NCI-H748 (cell line): Measurements from ENCODE around the gene FMNL2.
A peak's percentile ranks its signal among the peaks of the same experiment; 100 is the strongest.

Experiments used
- DNase-seq: peaks from one replicate; lab custom pipeline; 2025; ENCODE audit not compliant: unreplicated experiment; lab: John Stamatoyannopoulos, UW

FMNL2 gene

DNA sequence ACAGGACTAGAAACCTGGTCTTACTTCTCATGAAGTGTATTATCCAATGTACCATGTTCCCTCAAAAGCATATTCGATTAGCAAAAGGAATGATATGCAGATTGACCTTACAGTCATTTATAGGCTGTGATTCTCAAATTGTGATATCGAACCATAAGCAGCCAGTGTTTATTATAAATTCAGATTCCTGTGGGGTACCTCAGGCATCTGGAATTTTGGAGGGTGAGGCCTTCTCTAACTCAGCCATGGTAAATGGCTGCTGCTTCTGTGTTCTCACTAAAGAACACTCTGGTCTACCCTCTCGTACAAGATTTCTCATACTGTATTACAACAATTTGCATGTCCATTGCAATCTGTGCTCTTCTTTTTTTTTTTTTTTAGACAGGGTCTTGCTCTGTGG is 297.8 kb downstream of the FMNL2 start:
- no peak for DNase-seq

DNA sequence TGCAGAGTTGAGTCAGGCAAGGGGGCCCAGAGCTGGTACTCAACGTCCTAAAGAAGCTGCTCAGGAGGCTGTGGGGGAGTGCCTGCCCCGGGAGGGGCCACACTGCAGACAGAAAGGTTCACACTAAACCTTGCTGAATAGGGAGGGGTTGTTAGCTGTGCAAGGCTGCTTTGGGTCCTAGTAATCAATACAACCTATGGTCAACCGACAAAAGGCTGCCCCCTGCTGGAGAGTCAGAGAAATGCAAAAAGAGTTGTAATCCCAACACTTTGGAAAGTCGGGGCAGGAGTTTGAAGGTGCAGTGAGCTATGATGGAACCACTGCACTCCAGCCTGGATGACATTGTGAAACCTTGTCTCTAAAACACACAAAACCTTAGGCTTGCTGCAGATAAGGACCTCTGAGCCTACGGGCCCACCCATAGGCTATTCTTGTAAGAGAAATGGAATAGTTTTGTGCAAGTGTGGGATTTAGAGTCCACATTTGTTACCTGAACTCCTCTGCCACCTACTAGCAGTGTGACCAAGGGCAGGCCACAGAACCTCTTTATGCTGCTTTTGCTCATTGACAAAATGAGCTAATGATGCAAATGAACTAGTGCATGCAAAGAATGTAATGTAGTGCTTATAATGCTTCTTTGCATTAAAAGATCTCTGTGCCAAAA is 300.8 kb downstream of the FMNL2 start:
- peak; percentile 68 for DNase-seq

DNA sequence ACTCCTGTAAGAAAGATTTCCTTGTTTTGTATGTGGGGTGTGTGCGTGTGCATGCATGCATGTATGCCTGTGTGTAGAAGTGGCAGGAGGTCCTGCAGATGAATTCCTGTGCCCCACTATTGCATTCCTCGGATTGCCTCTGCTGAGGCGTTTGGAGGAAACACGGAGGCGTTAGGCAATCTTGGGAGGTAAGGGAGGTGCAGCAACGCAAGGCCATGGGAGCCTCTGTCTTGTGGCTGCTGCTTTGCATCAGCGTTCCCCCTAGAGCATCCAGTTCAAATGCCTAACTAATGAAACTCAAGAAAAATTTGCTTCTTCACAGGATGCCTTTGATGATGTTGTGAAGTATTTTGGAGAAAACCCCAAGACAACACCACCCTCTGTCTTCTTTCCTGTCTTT is 302.3 kb downstream of the FMNL2 start:
- no peak for DNase-seq

DNA sequence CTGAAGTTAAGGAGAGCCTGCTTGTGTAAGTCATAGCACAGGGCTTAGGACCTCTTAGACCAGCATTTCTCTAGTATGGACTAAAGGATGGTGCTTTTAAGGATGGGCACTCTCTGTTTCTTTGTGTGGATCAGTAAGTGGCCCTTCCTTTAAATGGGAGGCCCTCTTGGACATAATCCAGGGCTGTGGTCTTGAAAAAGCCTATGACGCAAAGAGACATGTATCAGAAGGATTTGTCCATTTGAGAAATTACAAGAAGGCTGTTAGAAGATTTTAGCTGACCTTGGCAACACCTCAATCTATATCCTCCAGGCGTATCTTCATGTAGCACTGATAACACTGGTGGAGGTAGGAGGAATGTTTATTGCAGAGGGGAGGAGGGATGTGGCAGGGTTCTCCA is 303.1 kb downstream of the FMNL2 start:
- DNase-seq = no peak

DNA sequence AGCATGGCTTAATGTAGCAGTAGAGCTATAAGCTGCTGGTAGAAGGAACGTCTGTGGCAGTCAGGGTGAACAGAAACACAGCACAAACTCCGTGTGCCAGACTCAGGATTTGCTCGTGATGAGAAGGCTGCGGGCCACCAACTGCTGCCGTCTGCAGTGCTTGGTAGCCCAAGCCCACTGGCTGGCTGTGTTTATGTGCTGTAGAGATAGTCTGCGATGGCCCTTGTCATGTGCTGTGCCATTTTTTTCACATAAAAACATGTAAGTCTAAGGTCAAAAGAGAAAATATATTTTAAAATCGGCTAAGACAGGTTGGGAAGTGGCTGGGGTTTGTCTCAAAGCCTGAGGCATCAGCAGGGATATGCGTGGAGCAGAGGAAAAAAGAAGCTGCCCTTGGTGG is 303.6 kb downstream of the FMNL2 start:
- DNase-seq = no peak

DNA sequence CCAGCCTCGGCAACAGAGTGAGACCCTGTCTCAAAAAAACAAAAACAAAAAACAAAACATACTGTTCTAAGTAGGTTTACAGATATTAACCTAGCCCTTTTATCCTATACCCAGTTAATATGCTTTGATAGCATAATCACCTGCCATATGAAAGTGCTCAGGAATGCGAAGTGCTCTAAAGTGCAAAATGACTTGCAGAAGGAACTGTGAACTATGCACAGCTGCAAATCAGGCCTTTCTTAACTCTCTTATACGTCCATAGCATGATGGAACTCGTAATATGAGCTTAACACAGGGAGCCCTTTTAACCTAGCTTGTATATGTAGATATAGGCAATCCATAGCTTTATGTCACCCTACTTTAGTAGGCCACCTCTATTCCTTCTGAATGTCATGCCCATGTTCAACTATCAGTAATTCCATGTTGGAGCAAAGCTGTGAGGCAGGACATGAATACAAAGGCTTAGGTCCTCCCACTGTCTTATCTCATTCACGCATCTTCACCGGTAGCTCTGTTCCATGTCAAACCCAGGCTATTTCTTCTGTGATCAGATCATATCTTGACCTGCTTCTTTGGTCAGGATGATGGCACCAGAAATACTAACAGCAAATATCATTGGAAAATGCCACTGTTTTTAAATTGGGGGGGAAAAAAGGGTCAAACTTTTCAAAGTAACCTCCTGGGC is 309.4 kb downstream of the FMNL2 start:
- no peak for DNase-seq

DNA sequence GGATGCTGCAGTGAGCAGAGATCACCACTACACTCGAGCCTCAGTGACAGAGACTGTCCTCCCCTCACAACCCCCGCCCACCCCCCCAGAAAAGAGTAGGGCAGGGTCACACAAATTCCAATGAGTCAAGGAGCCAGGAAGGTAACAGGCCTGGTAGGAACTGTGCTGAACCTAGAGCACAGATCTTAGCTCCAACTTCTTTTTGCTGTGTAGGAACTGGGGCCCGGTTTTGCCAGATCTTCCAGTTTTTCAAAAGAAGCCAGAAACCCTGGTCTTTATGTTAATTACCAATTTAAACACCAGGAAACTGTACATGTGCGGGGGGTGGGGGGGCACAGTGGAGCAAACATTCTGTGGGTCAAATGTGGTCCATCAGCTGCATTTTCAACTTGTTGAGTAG is 311.3 kb downstream of the FMNL2 start:
- DNase-seq = no peak

DNA sequence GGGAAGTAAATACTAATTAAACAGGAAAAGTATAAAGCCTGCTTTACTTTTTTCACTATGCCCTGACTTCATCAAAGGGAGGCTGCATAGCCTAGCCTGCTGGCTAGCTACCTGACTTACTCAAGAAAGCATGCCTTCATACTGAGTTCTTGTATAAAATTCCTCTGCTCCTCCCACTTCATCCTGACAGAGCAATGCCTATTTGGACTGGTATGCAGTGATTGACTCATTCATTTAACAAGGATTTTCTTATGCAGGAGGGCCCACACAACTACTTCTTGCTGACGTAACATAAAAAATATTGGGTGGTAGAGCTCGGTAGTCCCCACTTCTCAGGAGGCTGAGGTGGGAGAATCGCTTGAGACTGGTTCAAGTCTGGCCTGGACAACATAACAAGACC is 311.8 kb downstream of the FMNL2 start:
- DNase-seq = peak; percentile 5

DNA sequence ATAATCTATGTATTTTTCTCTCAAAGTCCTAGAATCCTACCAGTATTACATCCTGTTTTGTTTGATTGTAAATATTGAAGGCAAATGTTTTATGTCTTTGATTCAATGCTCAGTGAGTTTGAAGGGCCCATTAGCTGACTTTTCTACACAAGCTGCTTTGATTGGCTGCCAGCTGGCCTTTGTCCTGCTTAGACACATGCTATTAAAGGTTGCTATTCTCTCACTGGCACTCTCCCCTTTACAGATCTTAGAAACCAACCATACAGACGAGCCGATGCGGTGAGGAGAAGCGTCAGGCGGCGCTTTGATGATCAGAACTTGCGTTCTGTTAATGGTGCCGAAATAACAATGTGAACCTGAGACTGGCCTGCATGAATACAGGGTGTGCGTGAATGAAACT is 312.6 kb downstream of the FMNL2 start:
- DNase-seq = peak; percentile 60

DNA sequence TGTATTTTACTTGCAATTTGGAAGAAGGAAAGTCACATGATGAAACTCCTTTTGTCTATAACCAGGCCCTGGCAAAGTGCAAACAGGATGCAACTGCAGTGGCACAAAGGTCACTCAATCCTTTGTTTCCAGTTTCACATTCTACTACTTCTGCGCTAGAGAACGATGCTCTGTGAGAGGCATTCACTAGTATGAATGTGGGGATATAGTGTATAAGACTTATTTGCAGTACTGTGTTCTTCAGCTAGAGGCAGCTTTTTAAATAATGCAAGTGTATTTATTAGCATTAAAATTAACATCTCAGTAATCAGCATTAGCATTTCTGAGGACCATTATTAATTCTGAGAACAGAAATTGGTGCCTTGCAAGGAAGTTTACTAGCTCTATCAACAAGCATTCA is 313.4 kb downstream of the FMNL2 start:
- DNase-seq = peak; percentile 11

DNA sequence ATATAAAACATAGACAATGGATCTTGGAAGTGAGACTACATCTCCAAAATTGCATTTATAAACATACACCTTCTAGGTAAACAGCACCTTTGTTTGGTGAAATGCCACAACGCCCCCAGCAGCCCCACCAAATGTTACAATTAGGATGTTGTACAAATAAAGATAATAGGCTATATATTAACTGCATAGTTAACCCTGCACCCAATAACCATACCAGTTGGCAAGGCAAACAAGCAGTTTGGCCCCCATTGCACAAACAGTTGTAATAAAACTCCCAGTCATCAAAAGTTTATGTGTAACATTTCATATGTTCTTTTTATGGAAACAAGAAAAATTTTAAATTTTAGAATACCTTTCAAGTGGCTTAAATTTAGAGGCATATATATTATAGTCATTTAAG is 315.0 kb downstream of the FMNL2 start:
- DNase-seq = no peak

DNA sequence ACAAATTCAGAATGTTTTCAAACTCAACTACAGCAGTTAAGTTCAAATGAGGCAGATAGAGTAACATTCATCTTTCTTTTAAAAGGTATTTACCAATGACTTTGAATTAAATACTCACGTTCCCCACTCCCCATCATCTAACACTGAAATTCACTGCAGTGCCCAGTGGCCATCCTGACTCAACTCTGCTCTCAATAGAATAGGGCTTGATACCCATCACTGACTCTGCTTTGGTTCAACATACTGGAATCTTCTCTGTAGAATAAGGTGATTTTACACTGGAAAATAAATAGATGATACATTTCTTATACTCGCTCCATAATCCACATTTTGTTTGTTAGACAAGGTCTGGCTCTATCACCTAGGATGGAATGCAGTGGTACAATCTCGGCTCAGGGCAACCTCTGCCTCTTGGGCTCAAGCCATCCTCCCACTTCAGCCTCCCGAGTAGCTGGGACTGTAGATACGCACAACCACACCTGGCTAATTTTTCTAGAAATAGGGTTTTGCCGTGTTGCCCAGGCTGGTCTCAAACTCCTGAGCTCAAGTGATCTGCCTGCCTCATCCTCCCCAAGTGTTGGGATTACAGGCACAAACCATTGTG is 315.9 kb downstream of the FMNL2 start:
- DNase-seq = no peak

DNA sequence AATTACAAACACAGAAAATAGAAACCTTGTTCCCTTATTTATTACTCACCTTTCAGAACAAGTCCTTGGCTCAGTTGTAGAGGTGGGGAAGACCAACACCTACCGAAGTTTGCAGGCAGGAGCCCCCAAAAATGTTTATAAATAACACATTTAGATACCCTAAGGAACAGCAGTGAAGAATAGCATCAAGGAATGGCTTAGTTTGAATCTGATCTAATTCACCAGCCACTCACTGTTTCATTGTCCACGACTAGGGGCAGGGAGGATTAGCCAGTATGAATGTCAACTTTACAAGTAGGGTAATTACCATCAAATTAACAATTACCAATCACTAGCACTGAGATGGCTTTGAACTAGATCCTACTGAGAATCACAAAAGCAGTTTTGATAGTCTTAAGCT is 316.9 kb downstream of the FMNL2 start:
- DNase-seq = peak; percentile 10

DNA sequence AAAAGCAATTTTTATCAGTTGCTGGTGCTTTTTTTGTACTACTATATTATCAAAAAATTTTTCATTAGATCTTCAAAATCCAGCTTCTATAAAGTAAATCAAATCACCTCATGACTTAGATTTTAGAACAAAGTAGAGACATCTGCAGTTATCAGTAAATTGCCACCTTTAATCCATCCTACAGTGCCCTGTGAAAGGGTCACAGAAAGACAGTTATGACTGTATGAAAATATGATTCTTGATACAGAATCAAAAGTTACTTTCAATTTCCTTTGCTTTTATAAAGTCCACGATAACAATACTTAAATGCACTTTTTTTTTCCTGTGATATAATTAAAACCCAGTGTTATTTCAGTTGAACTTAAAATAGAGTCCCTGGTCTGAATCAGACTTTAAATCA is 320.9 kb downstream of the FMNL2 start:
- no peak for DNase-seq

DNA sequence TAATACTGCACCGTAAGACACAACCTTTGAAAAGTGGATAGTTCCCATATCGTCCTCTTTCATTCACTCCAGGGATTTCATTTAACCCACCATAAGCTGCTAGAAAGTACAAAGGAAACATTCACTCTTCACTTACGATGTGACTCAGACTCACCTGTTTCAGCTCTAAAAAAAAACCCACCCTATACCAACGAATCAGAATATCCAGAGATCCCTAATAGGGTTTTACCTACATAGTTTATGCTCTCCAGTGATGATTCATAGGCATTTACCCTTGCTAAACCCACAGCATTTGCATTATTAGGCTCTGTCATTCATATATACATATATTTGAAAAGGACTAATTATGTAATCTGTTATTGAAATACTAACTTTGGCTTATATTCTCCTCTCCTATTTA is 322.1 kb downstream of the FMNL2 start:
- no peak for DNase-seq

DNA sequence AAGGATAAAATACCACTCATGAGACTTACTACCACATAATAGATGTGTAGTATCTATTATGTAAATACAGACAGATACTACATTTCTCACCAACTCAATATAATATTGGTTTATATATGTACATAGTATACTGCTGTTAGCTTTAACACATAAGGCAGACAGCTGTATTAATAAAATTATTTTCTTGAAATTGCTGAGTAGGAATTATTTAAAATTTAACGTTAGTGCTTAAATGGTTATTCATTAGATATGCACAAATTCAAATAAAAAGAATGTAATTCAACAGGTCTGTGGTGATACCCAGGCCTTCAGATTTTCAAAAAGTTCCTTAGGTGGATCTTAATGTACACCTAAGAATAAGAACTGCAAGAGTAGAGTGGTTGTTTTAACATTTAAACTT is 323.2 kb downstream of the FMNL2 start:
- DNase-seq = no peak

DNA sequence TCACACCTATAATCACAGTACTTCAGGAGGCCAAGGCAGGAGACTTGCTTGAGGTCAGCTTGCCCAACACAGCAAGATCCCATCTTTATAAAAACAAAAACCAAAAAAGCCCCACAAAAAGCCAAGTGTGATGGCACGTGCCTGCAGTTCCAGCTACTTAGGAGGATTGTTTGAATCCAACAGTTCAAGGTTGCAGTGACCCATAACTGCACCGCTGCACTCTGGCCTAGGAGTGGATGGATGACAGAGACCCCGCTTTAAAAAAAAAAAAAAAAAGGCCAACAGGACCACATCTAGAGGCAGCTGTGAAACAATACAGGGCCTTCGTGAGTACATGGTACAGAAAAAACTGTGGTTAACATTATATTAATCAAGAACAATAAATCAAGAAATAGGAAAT is 326.1 kb downstream of the FMNL2 start:
- DNase-seq = no peak

DNA sequence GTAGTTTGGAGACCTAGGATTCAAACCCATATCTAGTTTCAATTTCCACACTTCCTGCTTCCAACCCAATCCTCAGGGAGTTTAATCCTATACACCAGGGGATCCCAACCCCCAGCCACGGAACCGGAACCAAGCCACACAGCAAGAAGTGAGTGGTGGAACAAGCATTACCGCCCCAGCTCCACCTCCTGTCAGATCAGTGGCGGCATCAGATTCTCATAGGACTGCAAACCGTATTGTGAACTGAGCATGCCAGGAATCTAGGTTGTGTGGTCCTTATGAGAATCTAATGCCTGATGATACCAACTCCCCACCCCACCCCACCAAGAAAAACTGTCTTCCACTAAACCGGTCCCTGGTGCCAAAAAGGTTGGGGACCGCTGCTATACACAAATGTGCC is 329.8 kb downstream of the FMNL2 start:
- no peak for DNase-seq

DNA sequence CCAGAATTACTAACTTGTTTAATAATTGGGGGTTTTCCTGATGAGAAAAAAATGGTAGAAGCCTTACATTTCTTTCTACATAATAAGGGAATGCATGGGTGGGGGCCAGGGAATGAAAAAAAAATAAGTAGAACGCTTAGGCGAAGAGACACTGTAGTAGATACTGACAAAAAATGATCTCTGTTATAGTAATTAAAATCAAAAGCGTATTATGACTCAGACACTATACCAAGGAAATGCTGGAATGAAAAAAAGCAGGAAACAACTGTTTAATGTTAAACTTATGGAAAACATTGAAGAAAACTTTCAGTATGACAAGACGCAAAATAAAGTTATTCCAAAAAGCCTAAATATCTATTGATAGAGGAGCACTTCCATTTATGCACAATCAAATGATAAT is 339.4 kb downstream of the FMNL2 start:
- no peak for DNase-seq

DNA sequence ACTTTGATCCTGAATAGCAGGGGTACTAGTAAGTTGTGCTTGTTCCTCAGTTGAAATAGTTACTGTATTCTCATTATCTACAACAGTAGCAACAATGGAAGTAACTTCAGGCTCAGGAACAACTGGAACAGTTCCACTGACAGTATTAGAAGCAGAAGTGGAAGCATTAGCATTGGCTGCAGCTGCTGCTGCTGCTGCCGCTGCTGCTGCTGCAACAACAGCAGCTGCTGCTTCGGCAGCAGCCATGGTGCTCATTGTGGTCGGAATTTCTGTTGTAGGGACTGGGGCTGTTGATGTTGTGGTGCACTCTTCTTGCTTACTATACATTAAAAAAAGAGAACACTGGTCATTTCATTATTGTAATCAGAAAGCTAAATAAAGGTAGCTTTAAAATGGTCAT is 341.5 kb downstream of the FMNL2 start:
- DNase-seq = no peak

DNA sequence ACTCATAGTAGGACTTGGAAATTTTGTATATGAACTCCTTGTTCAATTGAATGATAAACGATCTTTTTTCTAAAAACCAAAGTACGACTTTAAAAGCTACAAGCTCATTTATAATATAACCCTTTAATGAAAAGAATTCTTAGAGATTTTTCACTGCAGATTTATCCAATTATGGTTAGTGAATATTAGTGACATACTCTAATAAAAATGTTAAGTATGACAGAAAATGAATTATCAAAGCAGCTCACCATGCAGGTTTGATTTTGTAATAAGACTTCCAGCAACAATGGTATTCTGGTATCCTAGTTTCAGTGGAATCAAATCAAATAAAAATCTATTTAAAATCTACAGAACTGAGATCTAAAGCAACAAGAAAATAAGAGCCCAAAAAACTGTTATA is 343.8 kb downstream of the FMNL2 start:
- DNase-seq = no peak

DNA sequence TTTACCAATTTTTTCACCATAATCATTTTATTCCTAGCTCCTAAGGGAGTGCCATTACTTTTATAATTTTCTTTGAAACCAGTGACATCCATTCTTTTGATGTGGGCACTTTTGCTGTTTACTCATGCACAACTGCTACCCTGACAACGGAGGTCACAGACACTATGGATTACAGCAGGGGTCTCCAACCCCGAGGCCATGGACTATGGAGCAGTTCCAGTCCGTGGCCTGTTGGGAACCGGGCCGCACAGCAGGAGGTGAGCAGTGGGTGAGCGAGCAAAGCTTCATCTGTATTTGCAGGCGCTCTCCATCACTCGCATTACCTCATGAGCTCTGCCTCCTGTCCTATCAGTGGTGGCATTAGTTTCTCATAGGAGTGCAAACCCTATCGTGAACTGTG is 347.7 kb downstream of the FMNL2 start:
- no peak for DNase-seq

DNA sequence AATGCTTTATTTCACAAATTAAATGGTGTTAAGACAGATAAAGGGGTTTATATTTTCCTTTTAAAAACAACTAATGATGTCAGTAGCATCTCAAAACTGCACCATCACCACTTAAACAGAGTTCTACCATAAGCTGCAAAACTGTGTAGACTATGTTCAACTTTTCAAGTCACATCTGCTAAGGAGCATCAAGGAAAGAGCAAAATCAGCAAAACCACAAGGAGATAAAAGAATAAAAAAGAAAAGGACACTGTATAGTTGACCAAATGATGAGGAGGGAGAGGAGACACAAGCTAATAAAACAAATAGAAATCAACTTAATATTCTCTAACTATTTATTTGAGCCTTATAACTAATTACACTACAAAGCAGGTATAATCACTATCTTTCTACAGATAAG is 348.4 kb downstream of the FMNL2 start:
- no peak for DNase-seq
